Suprapubic skin (tissue), 3 donors: ENCODE data around the gene CKM.

ENCODE experiments used
- CTCF ChIP-seq, 2 donors: fragments of 200-600 bp in 1 of 2; fragments of 450-650 bp in 1 of 2; sonication (generic) in 1 of 2; IDR thresholded peaks; one replicate each; pipeline ENCODE4 v1.5.1; 2016 to 2019; ENCODE audit warnings: antibody characterized with exemption in 2 of 2, mild to moderate bottlenecking in 1 of 2, moderate library complexity in 1 of 2
- EP300 ChIP-seq: sonication (generic); formaldehyde crosslinking; IDR thresholded peaks from one replicate; pipeline ENCODE4 v1.6.1; 2017; ENCODE audit warnings: antibody characterized with exemption
- POLR2A ChIP-seq, 2 donors: fragments of 450-650 bp; IDR thresholded peaks; one replicate each; pipeline ENCODE4 v1.6.1; 2017; ENCODE audit warnings: antibody characterized with exemption in 2 of 2, mild to moderate bottlenecking in 2 of 2, moderate library complexity in 2 of 2

- TF ChIP-seq CTCF (IDR thresholded peaks at IDR 0.05), result no peak
- TF ChIP-seq POLR2A (IDR thresholded peaks at IDR 0.05), result no peak
- TF ChIP-seq EP300, result no peak
Observed at GRCh38 chr19:45258862-45259261, 63.8 kb downstream of the CKM start.
